ENCODE data around the gene ZNF549. TPM values are rescaled to one million over a fixed set of nuclear protein-coding genes. Genes with fewer than 3 reads are reported as not detected.

ZNF549 gene
- polyA plus RNA-seq, 1 donor from 2014 or later = 17.9 TPM

GRCh38 chr19:57546513-57546912, 19.4 kb downstream of the ZNF549 start:
- Histone ChIP-seq H4K20me1 (ENCODE audit: insufficient read depth) (no peaks in the 10 kb centered on the region), H3K27me3 (ENCODE audit: insufficient read depth, low read depth, low read length) (no peaks in the 10 kb centered on the region), H3K79me2 (replicated peaks; ENCODE audit: insufficient read depth, low read length) (peaks cover 3% of the 10 kb centered on the region), H3K36me3 (ENCODE audit: insufficient read depth, low read length) (peaks cover 51% of the 10 kb centered on the region), H3K9ac (ENCODE audit: low read length) (no peak overlapping the region), H3K9me3 (ENCODE audit: low read length) (peaks cover 32% of the 10 kb centered on the region), H3K4me2 (ENCODE audit: low read length) (no peak overlapping the region), H3K9me2 (ENCODE audit: insufficient read depth, low read length) (no peaks in the 10 kb centered on the region), H3F3A (ENCODE audit: insufficient read depth, low read length, poor library complexity, severe bottlenecking) (no peaks in the 10 kb centered on the region), H2AFZ (ENCODE audit: low read depth, low read length) (no peak overlapping the region), H3K27ac (ENCODE audit: low read length) (no peak overlapping the region), H3K4me3 (ENCODE audit: low read length) (no peak overlapping the region)
- no peak for TF ChIP-seq EP300 (conservative IDR thresholded peaks at IDR 0.05; ENCODE audit: poor library complexity, severe bottlenecking)
- no peak for TF ChIP-seq CTCF (IDR thresholded peaks at IDR 0.05; ENCODE audit: poor library complexity, severe bottlenecking)
- no peak for TF ChIP-seq EZH2 (IDR thresholded peaks at IDR 0.05; ENCODE audit: borderline replicate concordance, insufficient read depth, low read length, poor library complexity, severe bottlenecking)
- TF ChIP-seq TAF1 (IDR thresholded peaks at IDR 0.05; ENCODE audit: low read depth) = no peak
- TF ChIP-seq POLR2AphosphoS5 (IDR thresholded peaks at IDR 0.05) = no peak
- TF ChIP-seq RAD21 (conservative IDR thresholded peaks at IDR 0.05) = no peak
- no peak for TF ChIP-seq SMC3 (conservative IDR thresholded peaks at IDR 0.05; ENCODE audit: poor library complexity)
- no peak for TF ChIP-seq MXI1 (conservative IDR thresholded peaks at IDR 0.05; ENCODE audit: poor library complexity, severe bottlenecking)
- TF ChIP-seq REST (IDR thresholded peaks at IDR 0.05; ENCODE audit: borderline replicate concordance) = no peak

- no peak overlapping the region for H3K27ac ChIP-seq (ENCODE audit: low read length)
- H4K20me1 ChIP-seq (ENCODE audit: insufficient read depth) = no peaks in the 10 kb centered on the region
- H2AFZ ChIP-seq (ENCODE audit: low read depth, low read length) = no peak overlapping the region
- no peaks in the 10 kb centered on the region for H3K27me3 ChIP-seq (ENCODE audit: insufficient read depth, low read depth, low read length)
- H3K9me2 ChIP-seq (ENCODE audit: insufficient read depth, low read length) = no peaks in the 10 kb centered on the region
- no peak overlapping the region for H3K4me2 ChIP-seq (ENCODE audit: low read length)
- H3K79me2 ChIP-seq (replicated peaks; ENCODE audit: insufficient read depth, low read length) = no peaks in the 10 kb centered on the region
- no peak for TF ChIP-seq MXI1 (conservative IDR thresholded peaks at IDR 0.05; ENCODE audit: poor library complexity, severe bottlenecking)
- H3K36me3 ChIP-seq (ENCODE audit: insufficient read depth, low read length) = peaks cover 46% of the 10 kb centered on the region
- peaks cover 13% of the 10 kb centered on the region for H3K9me3 ChIP-seq (ENCODE audit: low read length)
- no peaks in the 10 kb centered on the region for H3F3A ChIP-seq (ENCODE audit: insufficient read depth, low read length, poor library complexity, severe bottlenecking)
- H3K4me3 ChIP-seq (ENCODE audit: low read length) = no peak overlapping the region
- H3K9ac ChIP-seq (ENCODE audit: low read length) = no peak overlapping the region
Measured at GRCh38 chr19:57552432-57552831, 25.3 kb downstream of the ZNF549 start.

GRCh38 chr19:57557659-57558058, 30.5 kb downstream of the ZNF549 start:
- Histone ChIP-seq H3F3A (ENCODE audit: insufficient read depth, low read length, poor library complexity, severe bottlenecking) (no peaks in the 10 kb centered on the region), H3K4me2 (ENCODE audit: low read length) (peak overlapping the region; percentile 95), H2AFZ (ENCODE audit: low read depth, low read length) (no peak overlapping the region), H3K79me2 (replicated peaks; ENCODE audit: insufficient read depth, low read length) (peaks cover 9% of the 10 kb centered on the region), H3K9me2 (ENCODE audit: insufficient read depth, low read length) (no peaks in the 10 kb centered on the region), H3K27me3 (ENCODE audit: insufficient read depth, low read depth, low read length) (no peaks in the 10 kb centered on the region), H3K36me3 (ENCODE audit: insufficient read depth, low read length) (peaks cover 30% of the 10 kb centered on the region), H3K4me3 (ENCODE audit: low read length) (peak overlapping the region; percentile 94), H3K27ac (ENCODE audit: low read length) (no peak overlapping the region), H4K20me1 (ENCODE audit: insufficient read depth) (no peaks in the 10 kb centered on the region), H3K9ac (ENCODE audit: low read length) (peak overlapping the region; percentile 83), H3K9me3 (ENCODE audit: low read length) (peaks cover 7% of the 10 kb centered on the region)
- no peak for TF ChIP-seq EP300 (conservative IDR thresholded peaks at IDR 0.05; ENCODE audit: poor library complexity, severe bottlenecking)
- TF ChIP-seq TAF1 (IDR thresholded peaks at IDR 0.05; ENCODE audit: low read depth) = no peak
- no peak for TF ChIP-seq RAD21 (conservative IDR thresholded peaks at IDR 0.05)
- no peak for TF ChIP-seq MXI1 (conservative IDR thresholded peaks at IDR 0.05; ENCODE audit: poor library complexity, severe bottlenecking)
- no peak for TF ChIP-seq SMC3 (conservative IDR thresholded peaks at IDR 0.05; ENCODE audit: poor library complexity)
- TF ChIP-seq REST (IDR thresholded peaks at IDR 0.05; ENCODE audit: borderline replicate concordance) = no peak
- TF ChIP-seq CTCF (IDR thresholded peaks at IDR 0.05; ENCODE audit: poor library complexity, severe bottlenecking) = no peak
- TF ChIP-seq POLR2AphosphoS5 (IDR thresholded peaks at IDR 0.05) = no peak
- no peak for TF ChIP-seq EZH2 (IDR thresholded peaks at IDR 0.05; ENCODE audit: borderline replicate concordance, insufficient read depth, low read length, poor library complexity, severe bottlenecking)

Data from neural cell (in vitro differentiated cells).